Measurements from ENCODE around the gene WDR6.

Gene WDR6

DNA sequence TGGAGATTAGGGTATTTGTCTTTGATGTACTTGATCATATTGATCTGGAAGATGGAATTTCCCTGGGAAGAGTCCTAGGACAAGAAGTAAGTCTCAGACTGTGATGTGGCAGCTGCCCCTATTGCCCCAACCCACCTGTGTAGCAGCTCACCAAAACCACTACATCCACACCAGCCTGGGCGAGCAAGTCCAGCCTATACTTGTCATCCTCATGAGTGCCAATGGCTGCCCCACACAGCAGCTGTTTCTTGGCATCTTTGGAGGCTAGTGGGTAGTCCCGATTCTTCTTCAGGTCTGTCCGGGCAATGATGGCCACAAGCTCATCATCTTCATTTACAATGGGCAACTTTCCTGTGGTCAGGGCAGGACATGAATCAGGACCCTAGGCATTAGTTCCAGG lies 19.3 kb downstream of the WDR6 start:
- H3K4me2 ChIP-seq = peak overlapping the region; percentile 97
- no peak for TF ChIP-seq Cebpa-rat (IDR thresholded peaks at IDR 0.05)
- no peak overlapping the region for H3K4me3 ChIP-seq
- no peaks in the 10 kb centered on the region for H3K9me3 ChIP-seq
- H3K27ac ChIP-seq = peak overlapping the region; percentile 71; the same call in 1 of the 2 replicates
- H3K27me3 ChIP-seq = no peaks in the 10 kb centered on the region
- H3K4me1 ChIP-seq = peaks cover 61% of the 10 kb centered on the region
- peaks cover 55% of the 10 kb centered on the region for H4K20me1 ChIP-seq
- peaks cover 70% of the 10 kb centered on the region for H3K36me3 ChIP-seq
- H3K9ac ChIP-seq = no peak overlapping the region

GRCh38 chr3:49027634-49028033 lies 20.4 kb downstream of the WDR6 start:
- Histone ChIP-seq H3K9ac (peak overlapping the region; percentile 90; the same call in 1 of the 2 replicates), H3K4me3 (peak overlapping the region; percentile 77; the same call in 1 of the 2 replicates), H4K20me1 (peaks cover 52% of the 10 kb centered on the region), H3K9me3 (no peaks in the 10 kb centered on the region), H3K4me2 (peak overlapping the region; percentile 97), H3K36me3 (peaks cover 81% of the 10 kb centered on the region), H3K27me3 (no peaks in the 10 kb centered on the region), H3K4me1 (peaks cover 61% of the 10 kb centered on the region), H3K27ac (no peak overlapping the region)
- TF ChIP-seq Cebpa-rat (IDR thresholded peaks at IDR 0.05) = no peak

DNA sequence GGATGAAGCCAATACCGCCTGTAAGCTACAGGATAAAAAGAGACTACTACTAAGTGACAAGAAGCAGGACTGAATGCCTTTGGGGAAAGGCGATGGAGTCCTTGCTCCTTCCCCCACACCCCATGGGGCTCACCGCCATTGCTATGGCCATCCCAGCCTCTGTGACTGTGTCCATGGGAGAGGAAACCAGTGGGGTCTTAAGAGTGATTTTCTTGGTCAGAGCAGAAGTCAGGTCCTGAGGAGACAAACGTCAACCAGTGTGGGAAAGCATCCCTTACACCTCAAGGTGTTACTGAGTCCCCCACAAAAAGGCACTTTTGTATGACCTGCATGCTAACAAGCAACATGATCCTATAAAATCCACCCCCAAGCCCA lies 21.1 kb downstream of the WDR6 start:
- Histone ChIP-seq H3K4me1 (peaks cover 55% of the 10 kb centered on the region), H3K9me3 (no peaks in the 10 kb centered on the region), H4K20me1 (peaks cover 45% of the 10 kb centered on the region), H3K27me3 (no peaks in the 10 kb centered on the region), H3K36me3 (peaks cover 81% of the 10 kb centered on the region), H3K27ac (peak overlapping the region; percentile 90), H3K9ac (peak overlapping the region; percentile 90), H3K4me3 (peak overlapping the region; percentile 77), H3K4me2 (peak overlapping the region; percentile 97)
- TF ChIP-seq Cebpa-rat (IDR thresholded peaks at IDR 0.05) = no peak

GRCh38 chr3:49028673-49029562 lies 21.7 kb downstream of the WDR6 start, which contains the start of gene IMPDH2:
IMPDH2 (minus strand) TSS chr3:49029398; CDS start chr3:49029350, 48 bp downstream.
- TF ChIP-seq Cebpa-rat (IDR thresholded peaks at IDR 0.05) = peak; percentile 90
- Histone ChIP-seq H4K20me1 (peaks cover 39% of the 10 kb centered on the region), H3K9ac (peak within 1 kb of the TSS; percentile 90), H3K4me3 (peak within 1 kb of the TSS; percentile 77), H3K36me3 (peaks cover 81% of the 10 kb centered on the region), H3K4me1 (peaks cover 49% of the 10 kb centered on the region), H3K9me3 (no peaks in the 10 kb centered on the region), H3K27me3 (no peaks in the 10 kb centered on the region), H3K27ac (peak within 1 kb of the TSS; percentile 90), H3K4me2 (peak within 1 kb of the TSS; percentile 97)

DNA sequence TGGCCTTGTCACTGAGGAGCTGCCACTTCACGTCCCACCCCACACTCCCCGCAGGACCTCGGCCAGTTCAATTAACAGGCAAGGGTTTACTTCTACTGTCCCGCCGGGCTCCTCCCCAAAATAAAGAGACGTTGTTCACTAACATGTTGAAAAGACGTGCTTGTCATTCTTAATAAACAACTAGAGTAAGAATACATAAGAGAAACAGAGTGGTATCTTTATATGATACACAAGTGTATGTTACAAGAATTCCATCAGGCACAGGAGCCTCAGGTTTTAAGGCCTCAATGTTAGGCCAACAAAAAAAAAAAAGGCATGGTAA lies 22.3 kb downstream of the WDR6 start:
- no peaks in the 10 kb centered on the region for H3K27me3 ChIP-seq
- no peak for TF ChIP-seq Cebpa-rat (IDR thresholded peaks at IDR 0.05)
- H3K4me1 ChIP-seq = peaks cover 42% of the 10 kb centered on the region
- peaks cover 36% of the 10 kb centered on the region for H4K20me1 ChIP-seq
- H3K9me3 ChIP-seq = no peaks in the 10 kb centered on the region
- 0 out of 2 replicates have a peak overlapping the region, but pooled peaks have one; percentile 90 for H3K27ac ChIP-seq
- peak overlapping the region; percentile 90 for H3K9ac ChIP-seq
- H3K4me3 ChIP-seq = peak overlapping the region; percentile 77; the same call in 1 of the 2 replicates
- H3K36me3 ChIP-seq = peaks cover 81% of the 10 kb centered on the region
- H3K4me2 ChIP-seq = peak overlapping the region; percentile 97

- Histone ChIP-seq H3K9me3 (no peaks in the 10 kb centered on the region), H3K4me2 (no peak overlapping the region), H3K27ac (no peak overlapping the region), H3K36me3 (peaks cover 81% of the 10 kb centered on the region), H4K20me1 (peaks cover 32% of the 10 kb centered on the region), H3K4me3 (no peak overlapping the region), H3K9ac (no peak overlapping the region), H3K27me3 (no peaks in the 10 kb centered on the region), H3K4me1 (peaks cover 35% of the 10 kb centered on the region)
- TF ChIP-seq Cebpa-rat (IDR thresholded peaks at IDR 0.05) = no peak
Observed at GRCh38 chr3:49030321-49030720, 23.1 kb downstream of the WDR6 start.

DNA sequence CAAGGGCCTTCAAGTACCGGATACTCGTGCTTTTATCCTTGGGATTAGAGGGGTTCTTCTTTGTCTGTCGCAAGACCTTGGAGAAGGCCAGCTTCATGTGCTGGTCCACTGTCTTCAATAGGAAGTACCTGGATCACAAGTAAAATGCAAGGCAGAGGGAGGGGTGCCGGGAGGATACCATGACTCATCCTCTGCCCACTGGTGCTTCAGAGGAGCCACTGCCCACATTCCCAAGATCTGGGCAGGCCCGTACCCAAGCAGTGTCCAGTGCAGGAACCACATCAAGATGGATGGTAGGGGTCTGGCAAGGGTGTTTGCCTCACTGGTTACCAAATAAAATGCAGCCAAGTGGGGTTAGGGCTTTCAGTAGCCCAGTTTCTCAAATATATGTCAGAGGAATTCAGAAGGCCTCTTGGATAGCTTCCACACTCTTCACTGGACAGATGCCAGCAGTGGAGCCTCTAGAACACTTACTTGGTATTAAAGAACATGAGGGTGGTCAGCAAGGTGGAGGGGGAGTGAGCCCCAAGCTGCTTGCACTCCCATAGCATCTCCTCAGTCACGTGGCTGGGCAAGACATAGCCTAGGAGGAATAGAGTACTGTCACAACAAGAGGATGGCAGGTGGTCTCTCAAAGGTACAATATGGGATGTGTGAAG lies 25.6 kb downstream of the WDR6 start:
- H3K27ac ChIP-seq = no peak overlapping the region
- H3K36me3 ChIP-seq = peaks cover 80% of the 10 kb centered on the region
- peaks cover 12% of the 10 kb centered on the region; the same call in 1 of the 2 replicates for H4K20me1 ChIP-seq
- H3K9ac ChIP-seq = no peak overlapping the region
- H3K9me3 ChIP-seq = no peaks in the 10 kb centered on the region
- H3K4me1 ChIP-seq = peaks cover 10% of the 10 kb centered on the region
- no peak for TF ChIP-seq Cebpa-rat (IDR thresholded peaks at IDR 0.05)
- no peak overlapping the region for H3K4me3 ChIP-seq
- no peak overlapping the region for H3K4me2 ChIP-seq
- no peaks in the 10 kb centered on the region for H3K27me3 ChIP-seq

DNA sequence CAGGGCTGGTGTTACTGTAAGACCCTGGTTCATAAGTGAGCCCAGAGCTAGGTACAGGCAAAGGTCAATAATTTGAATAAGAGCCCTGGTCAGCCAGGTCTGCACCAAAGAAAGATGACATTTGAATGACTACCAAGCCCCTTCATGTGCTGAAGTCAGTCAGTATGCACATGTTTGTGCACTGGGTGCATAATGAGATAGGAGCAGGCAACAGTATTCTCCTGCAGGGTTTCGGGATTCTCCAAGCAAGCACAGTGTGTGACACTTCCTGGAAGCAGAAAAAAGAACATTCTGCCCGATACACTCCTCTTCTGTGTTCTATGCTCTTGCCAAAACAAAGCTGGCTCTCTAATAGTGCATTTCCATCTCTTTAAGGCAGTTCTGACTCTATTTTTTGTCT lies 27.5 kb downstream of the WDR6 start:
- Histone ChIP-seq H3K4me2 (no peak overlapping the region), H3K4me1 (no peaks in the 10 kb centered on the region), H3K36me3 (peaks cover 97% of the 10 kb centered on the region), H3K9ac (no peak overlapping the region), H3K4me3 (no peak overlapping the region), H3K27me3 (no peaks in the 10 kb centered on the region), H3K27ac (no peak overlapping the region), H4K20me1 (0 out of 2 replicates have a peak, but pooled peaks cover 12% of the 10 kb centered on the region), H3K9me3 (no peaks in the 10 kb centered on the region)
- TF ChIP-seq Cebpa-rat (IDR thresholded peaks at IDR 0.05) = no peak

- Histone ChIP-seq H3K4me3 (no peak overlapping the region), H3K27ac (no peak overlapping the region), H3K27me3 (no peaks in the 10 kb centered on the region), H3K9ac (no peak overlapping the region; the same call in 1 of the 2 replicates), H3K4me2 (no peak overlapping the region), H4K20me1 (peaks cover 18% of the 10 kb centered on the region; the same call in 1 of the 2 replicates), H3K36me3 (peaks cover 99% of the 10 kb centered on the region), H3K4me1 (no peaks in the 10 kb centered on the region), H3K9me3 (no peaks in the 10 kb centered on the region)
- TF ChIP-seq Cebpa-rat (IDR thresholded peaks at IDR 0.05) = no peak
Observed at GRCh38 chr3:49035281-49035680, 28.1 kb downstream of the WDR6 start.

DNA sequence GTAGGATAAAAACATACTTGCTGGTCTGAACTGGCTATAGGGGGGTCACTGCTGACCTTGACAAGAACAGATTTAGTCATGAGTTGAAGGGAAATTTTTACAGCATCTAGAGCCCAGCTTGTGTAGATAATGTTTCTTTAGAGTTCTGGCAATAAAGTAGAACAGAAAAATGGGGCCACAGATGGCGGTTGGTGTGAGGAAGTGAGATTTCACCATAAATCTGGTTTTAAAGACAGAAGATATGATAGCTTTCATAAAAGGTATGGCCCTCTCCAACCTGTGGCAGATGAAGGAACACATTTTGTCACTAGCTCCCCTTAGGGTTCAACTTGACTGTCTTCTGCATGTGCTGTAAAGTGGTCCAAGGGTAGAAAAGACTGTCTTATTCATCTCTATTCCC lies 46.4 kb downstream of the WDR6 start:
- TF ChIP-seq Cebpa-rat (IDR thresholded peaks at IDR 0.05) = no peak
- Histone ChIP-seq H4K20me1 (peaks cover 76% of the 10 kb centered on the region), H3K36me3 (peaks cover 99% of the 10 kb centered on the region), H3K4me1 (no peaks in the 10 kb centered on the region), H3K27ac (no peak overlapping the region), H3K27me3 (no peaks in the 10 kb centered on the region), H3K4me3 (no peak overlapping the region), H3K4me2 (no peak overlapping the region), H3K9me3 (no peaks in the 10 kb centered on the region), H3K9ac (no peak overlapping the region)

Data from BLaER1 (cell line).